Right kidney (tissue), 1 donor: ENCODE data around the gene XIST.
"Not testable (repeated sequence)": the region's sequence is repeated elsewhere in the genome, so short reads cannot be mapped to it uniquely, and the experiment has no call there.

Experiments used
- DNase-seq: peaks from one replicate; pipeline ENCODE4 v3.0.0-alpha.2; 2016

Gene XIST

GRCh38 chrX:73812256-73812655 is 40.3 kb downstream of the XIST start:
- no peak for DNase-seq

GRCh38 chrX:73804109-73804508 is 48.4 kb downstream of the XIST start:
- not testable (repeated sequence) for DNase-seq

GRCh38 chrX:73799888-73800287 is 52.6 kb downstream of the XIST start:
- no peak for DNase-seq

DNA sequence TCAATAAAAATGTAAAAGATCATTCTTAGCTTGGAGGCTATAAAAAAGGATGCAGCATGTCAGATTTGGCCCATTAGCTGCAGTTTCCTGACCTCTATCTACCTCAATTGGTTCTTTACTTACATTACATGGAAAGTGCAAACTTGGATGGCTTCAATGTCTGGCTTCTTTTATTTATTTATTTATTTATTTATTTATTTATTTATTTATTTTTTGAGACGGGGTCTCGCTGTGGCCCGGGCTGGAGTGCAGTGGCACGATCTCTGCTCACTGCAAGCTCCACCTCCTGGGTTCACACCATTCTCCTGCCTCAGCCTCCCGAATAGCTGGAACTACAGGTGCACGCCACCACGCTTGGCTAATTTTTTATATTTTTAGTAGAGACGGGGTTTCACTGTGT is 60.0 kb downstream of the XIST start:
- not testable (repeated sequence) for DNase-seq

GRCh38 chrX:73785493-73785892 is 67.0 kb downstream of the XIST start:
- DNase-seq, result no peak
